HG02678 (cell line): ENCODE results near the gene NAPG.
"Not testable (repeated sequence)": the region's sequence is repeated elsewhere in the genome, so short reads cannot be mapped to it uniquely, and the experiment has no call there.

Source experiments
- ATAC-seq: cut with Tn5 transposase; IDR thresholded peaks from one replicate; pipeline ENCODE4 v1.9.1; 2021; ENCODE audit warnings: mild to moderate bottlenecking, moderate library complexity; ENCODE audit not compliant: unreplicated experiment

The NAPG gene

GRCh38 chr18:10525697-10526560, at the start of gene NAPG:
Gene NAPG, plus strand, starts transcription at chr18:10526027. Its CDS starts 76 bp downstream, at chr18:10526103.
- peak; percentile 85 for ATAC-seq

GRCh38 chr18:10476338-10476791, 49.5 kb upstream of the NAPG start:
- no peak for ATAC-seq

GRCh38 chr18:10477121-10477862, 48.5 kb upstream of the NAPG start:
- no peak for ATAC-seq

GRCh38 chr18:10477863-10478260, 48.0 kb upstream of the NAPG start:
- ATAC-seq = no peak

GRCh38 chr18:10481831-10482230, 44.0 kb upstream of the NAPG start:
- ATAC-seq = no peak

- no peak for ATAC-seq
These were observed 43.4 kb upstream of the NAPG start for GRCh38 chr18:10482363-10482984.

GRCh38 chr18:10482985-10483949, 42.6 kb upstream of the NAPG start:
- peak; percentile 82 for ATAC-seq

- no peak for ATAC-seq
These were observed 40.4 kb upstream of the NAPG start for GRCh38 chr18:10485475-10485874.

GRCh38 chr18:10486362-10486761, 39.5 kb upstream of the NAPG start:
- ATAC-seq = no peak

- no peak for ATAC-seq
These were observed 38.7 kb upstream of the NAPG start for GRCh38 chr18:10487154-10487553.

GRCh38 chr18:10488017-10488416, 37.8 kb upstream of the NAPG start:
- ATAC-seq = no peak

GRCh38 chr18:10490401-10491165, 35.2 kb upstream of the NAPG start:
- ATAC-seq = peak; percentile 97

GRCh38 chr18:10495936-10496335, 29.9 kb upstream of the NAPG start:
- no peak for ATAC-seq

- no peak for ATAC-seq
These were observed 28.5 kb upstream of the NAPG start for GRCh38 chr18:10497206-10497749.

- no peak for ATAC-seq
These were observed 26.6 kb upstream of the NAPG start for GRCh38 chr18:10499230-10499629.

- ATAC-seq = no peak
These were observed 25.8 kb upstream of the NAPG start for GRCh38 chr18:10500038-10500437.

GRCh38 chr18:10504723-10505122, 21.1 kb upstream of the NAPG start:
- ATAC-seq = no peak

GRCh38 chr18:10505892-10506291, 19.9 kb upstream of the NAPG start:
- not testable (repeated sequence) for ATAC-seq

- ATAC-seq = no peak
These were observed 17.2 kb upstream of the NAPG start for GRCh38 chr18:10508591-10508990.
